Testis (tissue), 3 donors: ENCODE measurements around the gene PIEZO2. TPM values are rescaled to one million over a fixed set of nuclear protein-coding genes. Genes with fewer than 3 reads are reported as not detected.

Experiments used
- DNase-seq: peaks from one replicate; pipeline ENCODE4 v3.0.0-alpha.2; 2019
- H3K27ac ChIP-seq, 2 donors: fragments of 200-600 bp; sonication (generic); one replicate each; pipeline ENCODE4 v1.5.1; 2019
- H3K27me3 ChIP-seq: fragments of 200-600 bp; sonication (generic); one replicate; pipeline ENCODE4 v1.5.1; 2019
- H3K36me3 ChIP-seq: fragments of 200-600 bp; sonication (generic); one replicate; pipeline ENCODE4 v1.5.1; 2017; ENCODE audit warnings: low read depth; ENCODE audit errors: missing control alignments
- H3K4me1 ChIP-seq: fragments of 200-600 bp; sonication (generic); one replicate; pipeline ENCODE4 v1.5.1; 2019
- H3K4me3 ChIP-seq, 2 donors: fragments of 200-600 bp; sonication (generic); one replicate each; pipeline ENCODE4 v1.5.1; 2017 to 2019
- H3K9me3 ChIP-seq: fragments of 200-600 bp; sonication (generic); one replicate; pipeline ENCODE4 v1.5.1; 2017
- CTCF ChIP-seq, 3 experiments: fragments of 450-650 bp in 2 of 3; fragments of 200-600 bp in 1 of 3; sonication (generic) in 1 of 3; IDR thresholded peaks; one replicate each; pipeline ENCODE4 v1.5.1; 2016 to 2019; ENCODE audit warnings: antibody characterized with exemption in 3 of 3, mild to moderate bottlenecking in 2 of 3, moderate library complexity in 1 of 3
- POLR2A ChIP-seq: fragments of 450-650 bp; IDR thresholded peaks from one replicate; pipeline ENCODE4 v1.6.1; 2017; ENCODE audit warnings: antibody characterized with exemption, mild to moderate bottlenecking, moderate library complexity
- WGBS, 2 donors: methylation state at CpG; one replicate each; pipeline ENCODE4 v1.1.5; 2018; 5-methylcytosine and 5-hydroxymethylcytosine counted together
- intact Hi-C: fragments of 100-400 bp; cut with DNase I; formaldehyde crosslinking; loops from one replicate; pipeline ENCODE4 v1.15.1; 2023; ENCODE audit warnings: low total_unique reads
- polyA plus RNA-seq: library from polyadenylated mRNA; stranded (reverse); fragments of 350-450 nt; fragmentation: Illumina TruSeq; extraction: RNeasy Lipid Tissue Mini Kit (QIAGEN cat#74804); gene quantifications from one replicate; pipeline ENCODE4 v1.2.3, GENCODE V29; 2014; ENCODE audit warnings: low read depth, low replicate concordance; ENCODE audit not compliant: insufficient read depth
- total RNA-seq, 2 donors: library from RNA; depleted of rRNA; stranded (reverse); fragments of >200 nt; gene quantifications; one replicate each; pipeline ENCODE4 v1.2.3, GENCODE V29; 2016

PIEZO2 gene
- total and polyA plus RNA-seq, 3 donors from 2014 or later = 2.3 to 3.5 (median 3.0) TPM

- Histone ChIP-seq H3K36me3 (no peaks in the 10 kb centered on the region), H3K27ac (no peak overlapping the region), H3K9me3 (no peaks in the 10 kb centered on the region), H3K4me3 (no peak overlapping the region), H3K27me3 (no peaks in the 10 kb centered on the region), H3K4me1 (no peaks in the 10 kb centered on the region)
- 69 to 91% methylated on average over 2 of the region's 2 CpGs for WGBS, 2 donors
- no peak for DNase-seq
- no peak for TF ChIP-seq CTCF (IDR thresholded peaks at IDR 0.05)
- TF ChIP-seq POLR2A = no peak
- intact Hi-C loops = loop anchor here (5.0 kb wide), 1 partner anchor 319 kb away; no protein-coding TSS in a partner anchor
Observed at GRCh38 chr18:10838553-10838952, 310.8 kb downstream of the PIEZO2 start.

GRCh38 chr18:10834128-10834815, 315.1 kb downstream of the PIEZO2 start:
- TF ChIP-seq CTCF (IDR thresholded peaks at IDR 0.05) (no peak), POLR2A (no peak)
- H3K4me3 ChIP-seq = no peak overlapping the region
- H3K36me3 ChIP-seq = no peaks in the 10 kb centered on the region
- no peak overlapping the region for H3K27ac ChIP-seq
- no peaks in the 10 kb centered on the region for H3K9me3 ChIP-seq
- WGBS, 2 donors = 92 to 96% methylated on average over 6 of the region's 6 CpGs
- no peaks in the 10 kb centered on the region for H3K27me3 ChIP-seq
- no peaks in the 10 kb centered on the region for H3K4me1 ChIP-seq
- intact Hi-C loops = no loop called here
- DNase-seq = no peak

- 62 to 65% methylated on average over 2 of the region's 2 CpGs for WGBS, 2 donors
- Histone ChIP-seq H3K4me1 (no peaks in the 10 kb centered on the region), H3K9me3 (no peaks in the 10 kb centered on the region), H3K36me3 (no peaks in the 10 kb centered on the region), H3K27ac (no peak overlapping the region), H3K4me3 (no peak overlapping the region), H3K27me3 (no peaks in the 10 kb centered on the region)
- intact Hi-C loops = no loop called here
- TF ChIP-seq CTCF (IDR thresholded peaks at IDR 0.05) (no peak), POLR2A (no peak)
- DNase-seq = no peak
Observed at GRCh38 chr18:10833656-10834055, 315.7 kb downstream of the PIEZO2 start.

GRCh38 chr18:10826400-10826799, 323.0 kb downstream of the PIEZO2 start:
- TF ChIP-seq CTCF (IDR thresholded peaks at IDR 0.05) = no peak
- TF ChIP-seq POLR2A = no peak
- no peak overlapping the region for H3K27ac ChIP-seq
- DNase-seq = no peak
- H3K27me3 ChIP-seq = no peaks in the 10 kb centered on the region
- no peak overlapping the region for H3K4me3 ChIP-seq
- H3K36me3 ChIP-seq = no peaks in the 10 kb centered on the region
- H3K4me1 ChIP-seq = no peaks in the 10 kb centered on the region
- intact Hi-C loops = no loop called here
- H3K9me3 ChIP-seq = no peaks in the 10 kb centered on the region
- WGBS, 2 donors = 90 to 93% methylated on average over 2 of the region's 2 CpGs

GRCh38 chr18:10822456-10822855, 326.9 kb downstream of the PIEZO2 start:
- no peaks in the 10 kb centered on the region for H3K9me3 ChIP-seq
- WGBS, 2 donors = 21 to 23% methylated on average over 6 of the region's 6 CpGs
- DNase-seq = no peak

More at GRCh38 chr18:10822456-10822855, 326.9 kb downstream of the PIEZO2 start:
- Histone ChIP-seq H3K4me1 (no peaks in the 10 kb centered on the region), H3K27me3 (no peaks in the 10 kb centered on the region), H3K27ac (no peak overlapping the region), H3K4me3 (no peak overlapping the region), H3K36me3 (no peaks in the 10 kb centered on the region)
- TF ChIP-seq POLR2A = no peak
- no peak for TF ChIP-seq CTCF (IDR thresholded peaks at IDR 0.05)
- intact Hi-C loops = no loop called here
